Urinary bladder (tissue), 4 donors: Measurements from ENCODE around the gene AGXT. TPM values are rescaled to one million over a fixed set of nuclear protein-coding genes. Genes with fewer than 3 reads are reported as not detected.
A peak's percentile ranks its signal among the peaks of the same experiment; 100 is the strongest.
"Not testable (repeated sequence)": the region's sequence is repeated elsewhere in the genome, so short reads cannot be mapped to it uniquely, and the experiment has no call there.

Experiments
- DNase-seq: peaks from one replicate; pipeline ENCODE4 v3.0.0-alpha.2; 2015; ENCODE audit errors: extremely low spot score
- H3K27ac ChIP-seq: one replicate; pipeline ENCODE4 v1.5.1; 2013; ENCODE audit warnings: low read depth, mild to moderate bottlenecking, moderate library complexity
- H3K36me3 ChIP-seq: one replicate; pipeline ENCODE4 v1.6.1; 2013; ENCODE audit warnings: mild to moderate bottlenecking, moderate library complexity; ENCODE audit not compliant: insufficient read depth
- H3K4me1 ChIP-seq: one replicate; pipeline ENCODE4 v1.6.1; 2013; ENCODE audit warnings: mild to moderate bottlenecking, moderate library complexity; ENCODE audit not compliant: insufficient read depth
- H3K4me3 ChIP-seq: one replicate; pipeline ENCODE4 v1.5.1; 2013; ENCODE audit warnings: low read depth, low read length
- WGBS: extraction: QIAGEN DNeasy Blood & Tissue Kit; methylation state at CpG from one replicate; pipeline ENCODE4 v1.1.7; 2013; 5-methylcytosine and 5-hydroxymethylcytosine counted together
- polyA plus RNA-seq: library from polyadenylated mRNA; stranded (reverse); fragments of 200-250 nt; gene quantifications from one replicate; pipeline ENCODE4 v1.2.3, GENCODE V29; 2013
- total RNA-seq: library from RNA; depleted of rRNA; stranded (reverse); fragments of >200 nt; gene quantifications from one replicate; pipeline ENCODE4 v1.2.3, GENCODE V29; 2014
- donor health status: healthy with polysubstance abuse.
- donor health status: healthy.

Gene AGXT
- total and polyA plus RNA-seq, 2 donors, result 0.49 TPM; not detected in 1

DNA sequence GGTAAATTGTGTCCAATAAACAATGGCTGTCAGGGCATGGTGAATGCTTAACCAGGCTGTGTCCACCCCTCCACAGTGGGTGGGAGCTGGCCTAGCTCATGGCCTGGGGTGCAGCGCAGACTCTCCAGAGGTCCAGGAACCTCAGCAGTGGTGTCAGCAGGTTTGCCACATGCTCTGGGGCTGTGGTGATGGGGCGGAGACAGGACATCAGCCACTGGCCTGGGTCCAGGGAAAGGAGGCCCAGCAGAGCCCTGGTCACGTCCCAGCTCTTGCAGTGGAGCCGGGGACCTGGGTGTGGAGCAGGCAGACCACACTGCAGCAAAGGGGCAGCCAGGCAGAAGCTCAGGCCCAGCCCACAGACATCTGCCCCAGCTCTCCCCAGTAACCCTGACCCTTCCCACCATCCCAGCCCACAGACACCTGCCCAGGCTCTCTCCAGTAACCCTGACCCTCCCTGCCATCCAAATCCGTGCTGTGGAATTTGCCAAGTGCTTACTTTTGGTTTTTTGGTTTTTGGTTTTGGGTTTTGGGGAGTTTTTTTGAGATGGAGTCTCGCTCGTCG, 34.8 kb upstream of the AGXT start:
- no peak overlapping the region for H3K27ac ChIP-seq
- no peak for DNase-seq
- H3K4me1 ChIP-seq, result no peaks in the 10 kb centered on the region
- no peaks in the 10 kb centered on the region for H3K36me3 ChIP-seq
- 76% methylated on average over 8 of the region's 8 CpGs for WGBS
- H3K4me3 ChIP-seq, result no peak overlapping the region

DNA sequence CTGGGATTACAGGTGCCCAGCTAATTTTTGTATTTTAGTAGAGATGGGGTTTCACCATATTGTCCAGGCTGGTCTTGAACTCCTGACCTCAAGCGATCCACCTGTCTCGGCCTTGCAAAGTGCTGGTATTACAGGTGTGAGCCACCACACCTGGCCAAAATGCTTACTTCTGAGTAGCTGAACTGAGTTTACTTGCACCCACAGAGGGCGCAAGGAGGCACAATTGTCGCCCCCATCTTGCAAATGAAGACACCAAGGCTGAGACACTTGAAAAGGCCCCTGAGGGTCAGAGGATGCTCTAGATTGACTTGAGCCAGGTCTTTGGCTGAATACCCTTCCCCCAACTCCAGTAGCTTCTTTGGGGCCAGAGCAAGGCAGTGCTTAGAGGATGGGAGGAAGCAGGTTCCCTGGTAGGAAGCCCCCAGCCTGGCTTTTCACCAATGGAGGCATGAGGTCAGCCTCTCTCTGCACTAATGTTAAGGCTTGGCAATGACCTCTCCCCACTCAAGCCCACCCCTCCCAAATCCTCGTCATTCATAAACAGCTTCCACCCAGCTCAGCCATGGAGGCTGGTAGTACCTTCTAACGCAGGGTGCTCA, 34.1 kb upstream of the AGXT start:
- DNase-seq, result no peak
- 87% methylated on average over 6 of the region's 6 CpGs for WGBS
- H3K4me3 ChIP-seq, result no peak overlapping the region
- no peak overlapping the region for H3K27ac ChIP-seq
- H3K4me1 ChIP-seq, result no peaks in the 10 kb centered on the region
- H3K36me3 ChIP-seq, result no peaks in the 10 kb centered on the region

DNA sequence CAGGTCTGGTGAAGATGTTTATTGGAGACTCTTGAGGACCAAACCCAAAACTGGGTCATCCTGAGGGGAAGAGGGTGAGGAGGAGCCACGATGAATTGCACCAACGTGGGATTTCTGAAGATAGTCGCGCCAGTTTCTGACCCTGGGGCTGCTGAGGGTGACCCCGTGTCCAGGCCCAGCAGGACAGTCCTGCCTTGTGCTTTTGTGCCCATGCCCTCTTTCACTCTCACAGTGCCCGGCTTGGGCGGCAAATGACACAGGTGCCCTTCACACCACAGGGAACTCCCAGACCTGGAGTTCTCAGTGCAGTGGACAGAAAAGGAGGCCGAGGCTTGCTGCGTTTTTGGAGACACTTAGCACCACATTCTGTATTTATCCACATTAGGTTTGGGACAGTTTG, 33.1 kb upstream of the AGXT start:
- no peak for DNase-seq
- Histone ChIP-seq H3K36me3 (no peaks in the 10 kb centered on the region), H3K4me3 (no peak overlapping the region), H3K27ac (no peak overlapping the region), H3K4me1 (no peaks in the 10 kb centered on the region)
- whole genome bisulfite sequencing, result 76% methylated on average over 9 of the region's 9 CpGs

DNA sequence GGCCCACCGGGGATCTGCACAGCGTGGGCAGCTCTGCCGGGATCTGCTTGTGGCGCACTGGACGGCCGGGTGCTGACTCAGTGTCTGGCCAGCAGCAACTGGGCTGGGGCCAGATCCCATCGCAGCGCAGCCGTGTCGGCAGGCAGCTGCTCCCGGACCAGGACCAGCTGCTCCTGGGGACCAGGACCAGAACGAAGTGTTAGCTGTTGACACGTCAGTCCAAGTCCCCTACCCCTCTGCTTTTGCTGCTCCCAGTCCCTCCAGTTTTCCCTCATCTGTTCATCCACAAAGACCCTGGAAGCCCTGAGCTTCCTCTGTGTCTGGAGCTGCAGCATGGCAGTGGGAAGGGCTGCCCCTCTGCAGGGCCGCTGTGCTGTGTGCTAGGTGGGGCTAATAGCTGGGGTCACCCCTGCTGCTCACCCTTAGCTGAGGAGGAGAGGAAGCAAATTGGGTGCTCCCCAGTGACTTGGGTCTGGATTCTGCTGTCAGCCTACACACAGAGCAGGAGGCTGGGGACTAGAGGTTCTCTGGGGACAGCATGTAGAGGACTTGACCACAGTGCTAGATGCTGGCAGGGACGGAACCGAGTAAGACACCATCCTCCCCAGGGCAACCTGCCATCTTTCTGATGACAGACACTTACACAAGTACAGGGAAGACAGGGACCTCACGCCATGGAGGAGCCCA, 31.7 kb upstream of the AGXT start:
- Histone ChIP-seq H3K27ac (no peak overlapping the region), H3K4me1 (no peaks in the 10 kb centered on the region), H3K4me3 (no peak overlapping the region), H3K36me3 (no peaks in the 10 kb centered on the region)
- 33% methylated on average over 17 of the region's 17 CpGs for WGBS
- no peak for DNase-seq

DNA sequence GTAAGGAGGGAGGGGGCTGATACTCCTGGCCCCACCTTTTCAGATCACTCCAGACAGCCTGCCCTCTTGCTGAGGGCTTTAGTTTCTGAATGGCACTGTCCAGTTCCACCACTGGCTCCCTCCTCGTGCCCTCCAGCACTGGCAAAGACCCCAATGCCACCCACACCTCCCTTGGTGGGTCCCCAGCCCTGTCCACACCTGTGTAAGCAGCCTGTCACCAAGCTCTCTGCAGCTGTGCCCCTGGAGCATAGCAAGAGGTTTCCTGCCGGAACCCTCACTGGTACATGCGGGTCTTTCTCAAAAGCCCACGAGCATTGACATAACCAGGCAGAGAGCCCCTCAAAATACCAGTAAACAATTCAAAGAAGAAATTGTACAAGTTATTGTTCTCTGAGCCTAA, 31.0 kb upstream of the AGXT start:
- no peak overlapping the region for H3K4me3 ChIP-seq
- H3K36me3 ChIP-seq, result no peaks in the 10 kb centered on the region
- no peak overlapping the region for H3K27ac ChIP-seq
- 74% methylated on average over 4 of the region's 4 CpGs for WGBS
- no peak for DNase-seq
- no peaks in the 10 kb centered on the region for H3K4me1 ChIP-seq

DNA sequence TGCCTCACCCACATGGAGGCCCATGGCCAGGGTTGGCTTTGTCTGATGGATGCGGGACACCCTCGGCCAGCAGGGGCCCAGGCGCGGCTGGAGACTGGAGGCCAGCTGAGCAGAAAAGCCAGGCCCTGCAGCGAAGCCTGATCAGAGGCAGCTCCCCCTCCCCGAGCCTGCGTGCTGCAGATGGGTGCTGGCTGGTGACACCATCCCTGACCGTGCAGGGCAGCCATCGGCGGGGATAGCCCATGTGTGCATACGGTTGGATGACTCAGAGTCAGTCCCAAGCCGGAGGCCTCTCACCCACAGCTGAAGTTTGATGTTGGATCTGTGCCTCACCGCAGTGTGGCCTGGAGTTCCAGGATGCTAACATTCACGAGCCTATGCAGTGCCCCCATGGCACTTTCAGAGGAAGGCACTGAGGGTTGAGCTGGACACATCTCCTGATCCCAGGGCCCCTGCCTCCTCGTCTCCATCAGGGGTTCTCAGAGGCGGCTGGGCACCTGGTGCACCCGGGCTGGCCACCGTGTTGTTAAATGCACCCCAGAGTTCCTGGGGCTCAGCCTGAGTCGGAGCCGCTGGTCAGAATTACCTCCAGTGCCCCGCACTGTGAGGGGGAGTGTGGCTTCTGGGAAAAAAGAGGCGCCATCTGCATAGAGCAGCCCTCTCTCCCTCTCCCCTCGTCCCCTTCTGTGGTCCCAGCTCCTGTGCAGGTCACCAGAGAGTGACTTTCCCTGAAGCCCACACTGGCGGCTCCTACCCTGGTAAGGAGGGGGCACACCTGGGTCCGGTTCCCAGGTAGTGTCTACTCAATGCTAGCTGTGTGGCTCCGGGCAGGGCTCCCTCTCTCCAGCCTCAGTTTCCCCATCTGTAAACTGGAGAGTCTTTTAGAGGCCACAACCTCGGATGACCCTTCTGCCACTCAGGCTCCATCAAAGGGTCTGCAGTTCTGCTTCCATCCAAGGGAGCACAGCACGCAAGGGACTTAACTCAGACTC, 29.2 kb upstream of the AGXT start:
- no peak for DNase-seq
- Histone ChIP-seq H3K4me3 (no peak overlapping the region), H3K4me1 (no peaks in the 10 kb centered on the region), H3K27ac (no peak overlapping the region), H3K36me3 (no peaks in the 10 kb centered on the region)
- WGBS, result 87% methylated on average over 28 of the region's 28 CpGs

DNA sequence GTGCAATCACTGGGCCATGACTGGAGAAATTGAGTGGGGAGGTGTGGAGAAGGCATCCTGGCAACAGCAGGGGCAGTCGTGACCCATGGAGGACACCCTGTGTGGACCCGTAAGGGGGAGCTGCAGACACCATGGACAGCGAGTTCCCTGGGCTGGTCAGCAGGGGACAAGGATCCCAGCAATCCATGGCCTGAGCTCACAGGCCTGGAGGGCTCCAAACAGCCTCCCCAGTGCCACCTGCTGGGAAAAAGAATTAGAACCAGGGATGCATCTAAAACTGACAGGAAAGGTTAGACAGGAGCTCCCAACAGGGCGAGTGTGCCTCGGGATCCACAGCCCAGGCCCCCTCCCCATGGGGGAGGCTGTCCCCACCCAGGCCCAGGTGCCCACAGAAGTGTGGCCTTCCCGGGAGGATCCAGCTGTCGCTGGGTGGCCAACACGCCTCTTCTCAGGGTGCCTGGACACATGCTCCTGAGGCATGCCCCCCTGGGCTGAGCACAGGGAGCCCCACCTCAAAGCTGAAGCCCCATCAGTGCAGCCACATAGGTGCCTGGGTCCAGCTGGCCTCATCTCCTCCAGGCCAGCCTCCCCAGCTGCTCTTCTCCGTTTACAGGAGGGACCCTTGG, 28.1 kb upstream of the AGXT start:
- no peaks in the 10 kb centered on the region for H3K4me1 ChIP-seq
- peak; percentile 37 for DNase-seq
- no peak overlapping the region for H3K4me3 ChIP-seq
- no peaks in the 10 kb centered on the region for H3K36me3 ChIP-seq
- WGBS, result 41% methylated on average over 9 of the region's 9 CpGs
- H3K27ac ChIP-seq, result no peak overlapping the region

DNA sequence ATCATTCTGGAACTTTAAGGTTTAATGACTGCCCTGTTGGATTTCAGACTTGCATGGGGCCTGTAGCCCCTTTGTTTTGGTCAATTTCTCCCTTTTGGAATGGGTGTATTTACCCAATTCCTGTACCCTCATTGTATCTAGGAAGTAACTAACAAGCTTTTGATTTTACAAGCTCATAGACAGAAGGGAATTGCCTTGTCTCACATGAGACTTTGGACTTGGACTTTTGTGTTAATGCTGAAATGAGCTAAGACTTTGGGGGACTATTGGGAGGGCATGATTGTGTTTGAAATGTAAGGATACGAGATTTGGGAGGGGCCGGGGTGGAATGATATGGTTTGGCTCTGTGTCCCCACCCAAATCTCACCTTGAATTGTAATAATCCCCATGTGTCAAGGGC, 22.3 kb upstream of the AGXT start:
- DNase-seq, H3K27ac ChIP-seq, H3K4me3 ChIP-seq, H3K4me1 ChIP-seq, H3K36me3 ChIP-seq: not testable (repeated sequence)
- WGBS, result 82% methylated on average over 2 of the region's 2 CpGs

DNA sequence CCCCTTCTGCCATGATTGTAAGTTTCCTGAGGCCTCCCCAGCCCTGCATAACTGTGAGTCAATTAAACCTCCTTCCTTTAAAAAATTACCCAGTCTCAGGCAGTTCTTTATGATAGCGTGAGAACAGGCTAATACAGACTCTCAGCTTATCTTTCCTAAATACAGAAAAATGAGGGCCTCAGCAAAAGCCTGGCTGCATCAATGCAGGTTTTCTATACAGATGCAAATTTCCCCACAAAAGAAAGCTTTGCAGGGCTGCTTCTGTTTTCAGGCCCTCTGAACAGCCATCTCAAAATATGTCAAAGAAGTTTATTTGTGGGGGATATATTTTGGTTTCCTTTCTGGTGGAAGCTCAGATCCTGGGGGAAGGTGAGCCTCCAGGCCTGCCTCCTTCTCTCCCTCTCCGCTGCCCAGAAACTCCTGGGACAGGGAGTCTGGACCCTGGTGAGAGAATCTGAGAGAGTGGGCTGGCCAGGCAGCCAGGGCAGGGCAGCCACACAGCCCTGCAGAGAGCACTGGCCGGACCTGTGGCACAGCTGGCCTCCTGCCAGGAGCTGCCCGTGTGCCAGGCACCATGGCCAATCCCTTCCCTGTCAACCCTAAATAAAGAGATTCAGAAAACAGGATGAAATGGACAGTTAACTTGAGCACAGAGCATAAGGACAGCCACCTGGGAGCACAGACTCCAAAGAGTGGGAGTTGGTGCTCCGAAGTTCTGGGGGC, 21.6 kb upstream of the AGXT start:
- H3K4me3 ChIP-seq, result no peak overlapping the region
- WGBS, result 78% methylated on average over 5 of the region's 5 CpGs
- DNase-seq, result no peak
- no peak overlapping the region for H3K27ac ChIP-seq
- H3K36me3 ChIP-seq, result no peaks in the 10 kb centered on the region
- H3K4me1 ChIP-seq, result no peaks in the 10 kb centered on the region

DNA sequence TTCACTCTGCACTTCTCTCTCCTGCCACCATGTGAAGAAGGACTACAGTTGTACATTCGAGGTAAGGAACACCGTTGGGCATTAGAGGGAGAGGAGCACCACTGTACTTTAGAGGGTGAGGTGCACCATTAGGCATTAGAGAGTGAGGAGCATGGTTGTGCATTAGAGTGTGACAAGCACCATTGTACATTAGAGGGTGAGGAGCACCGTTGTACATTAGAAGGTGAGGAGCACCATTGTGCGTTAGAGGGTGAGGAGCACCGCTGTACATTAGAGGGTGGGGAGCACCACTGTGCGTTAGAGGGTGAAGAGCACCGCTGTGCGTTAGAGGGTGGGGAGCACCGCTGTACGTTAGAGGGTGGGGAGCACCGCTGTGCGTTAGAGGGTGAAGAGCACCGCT, 20.8 kb upstream of the AGXT start:
- Histone ChIP-seq H3K4me1 (no peaks in the 10 kb centered on the region), H3K27ac (no peak overlapping the region), H3K4me3 (no peak overlapping the region), H3K36me3 (no peaks in the 10 kb centered on the region)
- 90% methylated on average over 13 of the region's 13 CpGs for WGBS
- no peak for DNase-seq

DNA sequence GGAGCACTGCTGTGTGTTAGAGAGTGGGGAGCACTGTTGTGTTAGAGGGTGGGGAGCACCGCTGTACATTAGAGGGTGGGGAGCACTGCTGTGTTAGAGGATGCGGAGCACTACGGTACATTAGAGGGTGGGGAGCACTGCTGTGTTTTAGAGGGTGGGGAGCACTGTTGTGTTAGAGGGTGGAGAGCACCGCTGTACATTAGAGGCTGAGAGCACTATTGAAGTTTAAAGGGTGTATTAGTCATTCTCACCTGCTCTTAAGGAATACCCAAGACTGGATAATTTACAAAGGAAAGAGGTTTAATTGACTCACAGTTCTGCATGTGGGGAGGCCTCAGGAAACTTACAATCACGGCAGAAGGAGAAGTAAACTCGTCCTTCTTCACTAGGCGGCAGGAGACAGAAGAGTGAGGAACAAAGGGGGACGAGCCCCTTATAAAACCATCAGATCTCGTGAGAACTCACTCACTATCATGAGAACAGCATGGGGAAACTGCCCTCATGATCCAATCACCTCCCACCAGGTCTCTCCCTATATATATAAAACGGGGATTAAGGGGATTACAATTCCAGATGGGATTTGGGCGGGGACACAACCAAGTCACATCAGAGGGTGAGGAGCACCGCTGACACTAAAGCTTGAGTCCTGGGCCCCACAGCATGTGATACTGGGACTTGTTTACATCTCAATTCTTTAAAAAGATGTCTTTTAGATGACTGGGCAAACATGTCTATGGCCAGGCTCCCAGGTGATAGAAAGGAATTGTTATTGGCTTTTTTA, 19.5 kb upstream of the AGXT start:
- no peak for DNase-seq
- no peaks in the 10 kb centered on the region for H3K36me3 ChIP-seq
- no peaks in the 10 kb centered on the region for H3K4me1 ChIP-seq
- 56% methylated on average over 12 of the region's 12 CpGs for WGBS
- H3K4me3 ChIP-seq, result no peak overlapping the region
- H3K27ac ChIP-seq, result no peak overlapping the region

DNA sequence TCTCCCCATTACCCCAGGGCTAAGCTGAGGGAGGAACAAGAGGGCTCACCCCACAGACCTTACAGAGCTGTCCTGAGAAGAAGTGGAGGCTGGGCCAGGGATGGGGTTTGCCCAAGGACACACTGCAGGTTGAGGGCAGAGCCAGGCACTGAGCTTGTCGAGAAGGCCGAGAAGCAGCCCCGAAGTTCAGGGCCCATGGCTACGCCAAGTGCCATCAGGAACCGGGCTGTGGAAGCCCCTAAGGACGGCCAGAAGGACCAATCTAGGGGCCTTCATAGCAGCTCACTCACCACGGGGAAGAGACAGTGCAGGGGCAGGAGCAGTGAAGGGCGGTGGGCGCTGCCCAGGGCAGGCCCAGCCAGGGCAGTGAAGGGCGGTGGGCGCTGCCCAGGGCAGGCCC, 18.6 kb upstream of the AGXT start:
- H3K36me3 ChIP-seq, result no peaks in the 10 kb centered on the region
- H3K4me3 ChIP-seq, result no peak overlapping the region
- 89% methylated on average over 11 of the region's 11 CpGs for WGBS
- H3K4me1 ChIP-seq, result no peaks in the 10 kb centered on the region
- DNase-seq, result no peak
- no peak overlapping the region for H3K27ac ChIP-seq
